ENCODE measurements around the gene TEN1.
"Not testable (repeated sequence)": the region's sequence is repeated elsewhere in the genome, so short reads cannot be mapped to it uniquely, and the experiment has no call there.

The TEN1 gene

DNA sequence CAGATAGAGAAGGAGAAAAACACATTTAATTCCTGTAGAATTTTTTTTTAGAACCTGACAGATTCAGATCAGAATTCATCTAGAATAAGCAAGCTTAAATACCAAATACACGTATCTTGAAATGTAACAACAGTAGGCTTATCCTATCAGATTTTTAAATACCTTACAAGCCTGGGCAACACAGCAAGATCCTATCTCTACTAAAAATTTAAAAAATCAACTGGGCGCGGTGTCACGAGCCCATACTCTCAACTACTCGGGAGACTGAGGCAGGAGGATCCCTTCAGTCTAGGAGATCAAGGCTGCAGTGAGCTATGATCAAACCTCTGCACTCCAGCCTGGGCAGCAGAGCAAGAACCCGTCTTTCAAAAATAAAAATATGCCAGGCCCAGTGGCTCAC is 13.6 kb upstream of the TEN1 start:
- DNase-seq (ENCODE audit: low spot score): no peak
- TF ChIP-seq, protein P1, sequence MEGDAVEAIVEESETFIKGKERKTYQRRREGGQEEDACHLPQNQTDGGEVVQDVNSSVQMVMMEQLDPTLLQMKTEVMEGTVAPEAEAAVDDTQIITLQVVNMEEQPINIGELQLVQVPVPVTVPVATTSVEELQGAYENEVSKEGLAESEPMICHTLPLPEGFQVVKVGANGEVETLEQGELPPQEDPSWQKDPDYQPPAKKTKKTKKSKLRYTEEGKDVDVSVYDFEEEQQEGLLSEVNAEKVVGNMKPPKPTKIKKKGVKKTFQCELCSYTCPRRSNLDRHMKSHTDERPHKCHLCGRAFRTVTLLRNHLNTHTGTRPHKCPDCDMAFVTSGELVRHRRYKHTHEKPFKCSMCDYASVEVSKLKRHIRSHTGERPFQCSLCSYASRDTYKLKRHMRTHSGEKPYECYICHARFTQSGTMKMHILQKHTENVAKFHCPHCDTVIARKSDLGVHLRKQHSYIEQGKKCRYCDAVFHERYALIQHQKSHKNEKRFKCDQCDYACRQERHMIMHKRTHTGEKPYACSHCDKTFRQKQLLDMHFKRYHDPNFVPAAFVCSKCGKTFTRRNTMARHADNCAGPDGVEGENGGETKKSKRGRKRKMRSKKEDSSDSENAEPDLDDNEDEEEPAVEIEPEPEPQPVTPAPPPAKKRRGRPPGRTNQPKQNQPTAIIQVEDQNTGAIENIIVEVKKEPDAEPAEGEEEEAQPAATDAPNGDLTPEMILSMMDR (IDR thresholded peaks at IDR 0.05; ENCODE audit: extremely low read depth, missing control alignments): no peak

GRCh38 chr17:75969044-75969443 is 10.0 kb upstream of the TEN1 start:
- not testable (repeated sequence) for DNase-seq (ENCODE audit: low spot score)

DNA sequence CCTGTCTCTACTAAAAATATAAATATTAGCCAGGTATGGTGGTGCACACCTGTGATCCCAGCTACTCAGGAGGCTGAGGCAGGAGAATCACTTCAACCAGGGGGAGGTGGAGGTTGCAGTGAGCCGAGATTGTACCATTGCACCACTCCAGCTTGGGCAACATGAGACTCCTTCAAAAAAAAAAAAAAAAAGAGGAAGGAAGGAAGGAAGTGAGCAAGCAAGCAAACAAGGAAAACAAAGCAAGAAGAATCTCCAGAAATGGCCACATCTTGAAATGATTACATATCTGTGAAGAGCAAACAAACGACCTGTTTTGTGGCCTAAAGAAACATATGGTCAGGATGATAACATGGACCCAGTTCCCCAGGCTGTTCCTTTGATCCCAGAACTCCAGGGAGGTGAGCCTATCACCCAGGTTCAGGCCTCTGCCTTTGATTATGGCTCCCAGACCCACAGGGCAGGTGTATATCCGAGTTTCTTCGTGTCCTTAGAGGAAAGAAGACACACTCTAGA is 9.0 kb upstream of the TEN1 start:
- TF ChIP-seq, protein P1 (IDR thresholded peaks at IDR 0.05; ENCODE audit: extremely low read depth, missing control alignments): no peak
- DNase-seq (ENCODE audit: low spot score): no peak

DNA sequence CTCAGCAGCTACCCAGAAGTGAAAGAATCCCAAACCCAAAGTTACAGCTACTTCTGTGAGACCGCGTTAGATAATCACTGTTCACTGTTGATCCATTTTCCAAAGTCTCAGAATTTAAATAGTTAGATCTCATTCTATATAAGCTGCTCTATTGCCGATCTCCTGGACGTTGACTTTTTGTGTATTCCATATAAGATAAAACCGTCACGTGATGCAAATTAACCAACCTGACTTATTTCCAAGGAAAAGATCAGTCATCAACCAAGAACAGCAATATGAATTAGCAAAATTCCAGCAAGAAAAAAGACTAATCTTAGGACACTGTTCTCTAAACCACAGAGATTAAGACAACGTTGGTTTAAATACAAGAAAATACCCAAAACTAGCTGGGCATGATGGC is 8.4 kb upstream of the TEN1 start:
- TF ChIP-seq, protein P1 (IDR thresholded peaks at IDR 0.05; ENCODE audit: extremely low read depth, missing control alignments): no peak

DNA sequence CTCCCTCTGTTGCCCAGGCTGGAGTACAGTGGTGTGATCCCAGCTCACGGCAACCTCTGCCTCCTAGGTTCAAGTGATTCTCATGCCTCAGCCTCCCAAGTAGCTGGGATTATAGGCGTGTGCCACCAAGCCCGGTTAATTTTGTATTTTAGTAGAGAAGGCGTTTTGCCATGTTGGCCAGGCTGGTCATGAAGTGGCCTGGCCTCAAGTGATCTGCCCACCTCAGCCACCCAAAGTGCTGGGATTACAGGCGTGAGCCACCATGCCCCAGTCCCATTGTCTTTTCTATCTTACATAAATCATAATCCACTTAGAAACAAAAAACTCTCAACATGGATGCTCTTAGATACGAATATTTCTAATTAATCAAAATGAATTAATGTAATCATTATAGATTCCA is 3.9 kb upstream of the TEN1 start:
- not testable (repeated sequence) for DNase-seq (ENCODE audit: low spot score)

More for the DNA sequence above, 8.4 kb upstream of the TEN1 start:
- no peak for DNase-seq (ENCODE audit: low spot score)

DNA sequence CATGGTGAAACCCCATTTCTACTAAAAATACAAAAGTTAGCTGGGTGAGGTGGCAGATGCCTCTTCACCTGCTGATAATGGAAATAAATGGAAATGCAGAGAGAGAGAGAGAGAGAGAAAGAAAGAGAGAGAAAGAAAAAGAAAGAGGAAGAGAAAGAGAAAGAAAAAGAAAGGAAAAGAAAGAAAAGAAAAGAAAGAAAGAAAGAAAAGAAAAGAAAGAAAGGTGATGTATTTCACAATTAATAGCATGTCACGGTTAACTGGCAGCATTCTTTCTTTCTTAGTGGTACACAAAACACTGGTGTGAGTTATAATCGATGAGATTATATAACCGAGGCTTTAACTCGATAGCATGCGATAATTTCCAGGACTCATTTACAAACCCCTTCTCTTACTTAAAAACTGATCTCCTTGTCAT is 3.3 kb upstream of the TEN1 start:
- TF ChIP-seq, protein P1 (IDR thresholded peaks at IDR 0.05; ENCODE audit: extremely low read depth, missing control alignments): no peak
- DNase-seq (ENCODE audit: low spot score): no peak

DNA sequence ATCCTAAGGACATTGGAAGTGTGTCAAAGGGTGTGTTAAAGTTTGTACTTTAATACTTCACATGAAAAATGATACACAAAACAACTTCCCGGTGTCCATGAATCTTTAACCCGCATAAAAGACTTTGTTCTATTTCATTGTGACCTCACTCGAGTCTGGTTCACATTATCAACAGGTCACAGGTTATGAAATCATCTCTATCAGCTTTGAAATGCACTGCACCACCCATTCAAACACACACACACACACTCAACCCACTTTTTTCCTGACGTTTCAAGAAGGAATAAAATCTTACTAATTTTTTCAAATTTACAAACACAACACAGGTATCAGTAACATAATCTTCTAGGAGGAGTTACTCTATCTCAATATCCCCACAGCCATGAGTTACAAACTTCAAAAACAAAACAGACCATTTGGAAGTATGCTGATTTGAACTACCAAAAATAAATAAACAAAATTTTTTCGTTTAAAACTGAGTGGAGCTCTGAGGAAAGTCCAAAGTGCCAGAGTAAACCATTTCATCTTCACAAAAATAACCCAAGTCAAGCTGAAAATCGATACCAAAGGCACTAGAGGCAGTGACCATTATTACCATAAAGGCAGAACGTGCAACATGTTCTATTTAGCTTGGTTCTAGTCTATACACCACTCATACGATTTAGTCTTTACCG is 2.7 kb upstream of the TEN1 start:
- no peak for DNase-seq (ENCODE audit: low spot score)
- TF ChIP-seq, protein P1 (IDR thresholded peaks at IDR 0.05; ENCODE audit: extremely low read depth, missing control alignments): no peak

DNA sequence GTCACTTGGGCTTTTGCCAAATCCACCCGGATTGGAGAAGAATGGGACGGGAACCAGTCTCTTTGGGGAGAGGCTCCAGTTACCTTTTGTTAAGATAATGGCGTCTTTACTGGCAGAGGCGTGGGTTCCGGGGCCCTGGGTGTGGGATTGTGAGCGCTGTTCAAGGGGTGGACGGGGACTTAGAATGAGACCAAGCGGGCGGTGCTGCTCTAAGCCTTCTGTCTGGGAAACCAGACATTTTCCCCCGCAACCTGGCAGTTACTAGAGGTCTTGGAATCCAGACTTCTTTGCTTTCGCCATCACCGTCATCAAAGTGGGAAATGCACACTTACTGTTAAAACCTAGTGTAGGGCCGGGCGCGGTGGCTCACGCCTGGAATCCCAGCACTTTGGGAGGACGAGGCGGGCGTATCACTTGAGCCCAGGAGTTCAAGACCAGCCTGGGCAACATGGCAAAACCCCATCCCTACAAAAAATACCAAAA is 706 bp downstream of the TEN1 start:
- no peak for DNase-seq (ENCODE audit: low spot score)
- TF ChIP-seq, protein P1 (IDR thresholded peaks at IDR 0.05; ENCODE audit: extremely low read depth, missing control alignments): no peak

All from GM20000 (cell line).